ENCODE data around the gene SSX2IP. TPM values are rescaled to one million over a fixed set of nuclear protein-coding genes. Genes with fewer than 3 reads are reported as not detected.

The SSX2IP gene
- total and polyA plus RNA-seq, 2 donors (not counting 1 experiment from before 2014, with no cell fraction given) = 13.8 to 41.5 TPM

GRCh38 chr1:84705513-84705912 lies 15.3 kb upstream of the SSX2IP start:
- no peaks in the 10 kb centered on the region for H4K20me1 ChIP-seq (ENCODE audit: control insufficient read depth, extremely low read depth, insufficient read depth, low read length)
- H3K4me2 ChIP-seq (ENCODE audit: extremely low read depth, insufficient read depth, low read length) = no peak overlapping the region
- H3K79me2 ChIP-seq (ENCODE audit: control insufficient read depth, insufficient read depth, low read length) = no peaks in the 10 kb centered on the region
- H3K4me1 ChIP-seq (ENCODE audit: control insufficient read depth, extremely low read depth, insufficient read depth, low read length) = no peaks in the 10 kb centered on the region
- H3K36me3 ChIP-seq (ENCODE audit: control insufficient read depth, insufficient read depth, low read length) = no peaks in the 10 kb centered on the region
- H3K9me3 ChIP-seq (ENCODE audit: control insufficient read depth, insufficient read depth, low read depth, low read length) = no peaks in the 10 kb centered on the region
- no peaks in the 10 kb centered on the region for H3K27me3 ChIP-seq (ENCODE audit: control insufficient read depth, insufficient read depth, low read length)
- H3K4me3 ChIP-seq (replicated peaks in 1 of 4; ENCODE audit: control extremely low read depth in 1 of 4, insufficient read depth in 1 of 4, low read depth in 3 of 4, low read length in 4 of 4) = no peak overlapping the region
- H3K9ac ChIP-seq (ENCODE audit: insufficient read depth, low read length) = no peak overlapping the region
- no peak overlapping the region for H2AFZ ChIP-seq (ENCODE audit: low read length)
- TF ChIP-seq EZH2 (IDR thresholded peaks at IDR 0.05; ENCODE audit: low read length, missing control alignments) (no peak), CTCF (conservative IDR thresholded peaks at IDR 0.05 in 1 of 2, IDR thresholded peaks at IDR 0.05 in 1 of 2; ENCODE audit: low read depth in 1 of 2, low read length in 2 of 2) (no peak)
- H3K27ac ChIP-seq (ENCODE audit: insufficient read depth, low read length) = no peak overlapping the region
- no peak for DNase-seq (ENCODE audit: low read depth in 2 of 2)

GRCh38 chr1:84704872-84705417 lies 14.7 kb upstream of the SSX2IP start:
- Histone ChIP-seq H3K4me3 (replicated peaks in 1 of 4; ENCODE audit: control extremely low read depth in 1 of 4, insufficient read depth in 1 of 4, low read depth in 3 of 4, low read length in 4 of 4) (no peak overlapping the region), H3K27ac (ENCODE audit: insufficient read depth, low read length) (no peak overlapping the region), H4K20me1 (ENCODE audit: control insufficient read depth, extremely low read depth, insufficient read depth, low read length) (no peaks in the 10 kb centered on the region), H3K4me2 (ENCODE audit: extremely low read depth, insufficient read depth, low read length) (no peak overlapping the region), H3K9ac (ENCODE audit: insufficient read depth, low read length) (no peak overlapping the region), H3K36me3 (ENCODE audit: control insufficient read depth, insufficient read depth, low read length) (no peaks in the 10 kb centered on the region), H2AFZ (ENCODE audit: low read length) (no peak overlapping the region), H3K27me3 (ENCODE audit: control insufficient read depth, insufficient read depth, low read length) (no peaks in the 10 kb centered on the region), H3K79me2 (ENCODE audit: control insufficient read depth, insufficient read depth, low read length) (no peaks in the 10 kb centered on the region), H3K9me3 (ENCODE audit: control insufficient read depth, insufficient read depth, low read depth, low read length) (no peaks in the 10 kb centered on the region), H3K4me1 (ENCODE audit: control insufficient read depth, extremely low read depth, insufficient read depth, low read length) (peaks cover 3% of the 10 kb centered on the region)
- DNase-seq (ENCODE audit: low read depth in 2 of 2) = no peak
- TF ChIP-seq EZH2 (IDR thresholded peaks at IDR 0.05; ENCODE audit: low read length, missing control alignments) = no peak
- no peak for TF ChIP-seq CTCF (conservative IDR thresholded peaks at IDR 0.05 in 1 of 2, IDR thresholded peaks at IDR 0.05 in 1 of 2; ENCODE audit: low read depth in 1 of 2, low read length in 2 of 2)

- H4K20me1 ChIP-seq (ENCODE audit: control insufficient read depth, extremely low read depth, insufficient read depth, low read length) = no peaks in the 10 kb centered on the region
- no peak overlapping the region for H3K4me3 ChIP-seq (replicated peaks in 1 of 4; ENCODE audit: control extremely low read depth in 1 of 4, insufficient read depth in 1 of 4, low read depth in 3 of 4, low read length in 4 of 4)
- no peaks in the 10 kb centered on the region for H3K79me2 ChIP-seq (ENCODE audit: control insufficient read depth, insufficient read depth, low read length)
- H3K9ac ChIP-seq (ENCODE audit: insufficient read depth, low read length) = no peak overlapping the region
- no peaks in the 10 kb centered on the region for H3K36me3 ChIP-seq (ENCODE audit: control insufficient read depth, insufficient read depth, low read length)
- H3K4me1 ChIP-seq (ENCODE audit: control insufficient read depth, extremely low read depth, insufficient read depth, low read length) = peaks cover 14% of the 10 kb centered on the region
- no peak for TF ChIP-seq CTCF (conservative IDR thresholded peaks at IDR 0.05 in 1 of 2, IDR thresholded peaks at IDR 0.05 in 1 of 2; ENCODE audit: low read depth in 1 of 2, low read length in 2 of 2)
- TF ChIP-seq EZH2 (IDR thresholded peaks at IDR 0.05; ENCODE audit: low read length, missing control alignments) = no peak
- H3K4me2 ChIP-seq (ENCODE audit: extremely low read depth, insufficient read depth, low read length) = no peak overlapping the region
- no peaks in the 10 kb centered on the region for H3K27me3 ChIP-seq (ENCODE audit: control insufficient read depth, insufficient read depth, low read length)
- no peak overlapping the region for H2AFZ ChIP-seq (ENCODE audit: low read length)
- H3K27ac ChIP-seq (ENCODE audit: insufficient read depth, low read length) = no peak overlapping the region
- H3K9me3 ChIP-seq (ENCODE audit: control insufficient read depth, insufficient read depth, low read depth, low read length) = no peaks in the 10 kb centered on the region
- no peak for DNase-seq (ENCODE audit: low read depth in 2 of 2)
Observed at GRCh38 chr1:84703431-84703830, 13.2 kb upstream of the SSX2IP start.

All from fibroblast of lung (primary cell).